ENCODE data around the gene DMBX1. TPM values are rescaled to one million over a fixed set of nuclear protein-coding genes. Genes with fewer than 3 reads are reported as not detected.

Gene DMBX1
- polyA plus RNA-seq, 1 of the 3 experiments (the other 2 are of a cell fraction), result not detected

GRCh38 chr1:46535063-46535462 lies 45.4 kb downstream of the DMBX1 start:
- H4K20me1 ChIP-seq (ENCODE audit: insufficient read depth), result no peaks in the 10 kb centered on the region
- ChIA-PET POLR2A (no interaction called here), CTCF (interaction anchor here (0.7 to 17.9 kb wide), 22 partner anchors 8 to 194 kb away, joined by 3 to 496 read pairs (median 4); no protein-coding TSS in a partner anchor)
- H3K9ac ChIP-seq, result no peak overlapping the region
- peak; percentile 63 for DNase-seq
- H3K4me1 ChIP-seq (ENCODE audit: control insufficient read depth in 1 of 2, insufficient read depth in 2 of 2, low read depth in 1 of 2, low read length in 1 of 2), result no peaks in the 10 kb centered on the region; a peak in 1 of 4 replicates
- H3K36me3 ChIP-seq (replicated peaks in 1 of 2; ENCODE audit: control insufficient read depth in 1 of 2, insufficient read depth in 2 of 2, low read length in 1 of 2), result no peaks in the 10 kb centered on the region
- no peaks in the 10 kb centered on the region for H3K79me2 ChIP-seq (ENCODE audit: insufficient read depth)
- no peak overlapping the region for H3K4me3 ChIP-seq (ENCODE audit: low read depth in 2 of 2, low read length in 1 of 2)
- H3K9me3 ChIP-seq, result no peaks in the 10 kb centered on the region
- 38% methylated on average over 1 of the region's 2 CpGs for WGBS (ENCODE audit: low lambda C conversion rate)
- no peak overlapping the region for H3K27ac ChIP-seq (ENCODE audit: low read depth in 2 of 2, low read length in 1 of 2)
- no peaks in the 10 kb centered on the region for H3K9me2 ChIP-seq
- H3K4me2 ChIP-seq, result no peak overlapping the region
- H2AFZ ChIP-seq (ENCODE audit: low read depth), result no peak overlapping the region
- TF ChIP-seq IRF3 (IDR thresholded peaks at IDR 0.05; ENCODE audit: low read depth, low read length) (no peak), SMC3 (IDR thresholded peaks at IDR 0.05; ENCODE audit: low read depth, low read length) (peak; percentile 36; the same call in 1 of the 2 replicates), FOXM1 (IDR thresholded peaks at IDR 0.05; ENCODE audit: low read depth) (no peak), CTCF (IDR thresholded peaks at IDR 0.05) (peak; percentile 53), RAD21 (IDR thresholded peaks at IDR 0.05; ENCODE audit: low read length) (peak; percentile 27; the same call in 1 of the 2 replicates), YY1 (IDR thresholded peaks at IDR 0.05; ENCODE audit: low read depth) (no peak), MEF2A (IDR thresholded peaks at IDR 0.05; ENCODE audit: borderline replicate concordance, low read depth) (no peak)
- no peaks in the 10 kb centered on the region; the same call in 1 of the 2 replicates for H3K27me3 ChIP-seq (ENCODE audit: insufficient read depth)
- H3F3A ChIP-seq (replicated peaks; ENCODE audit: insufficient read depth), result no peaks in the 10 kb centered on the region

- POLR2A ChIA-PET, result no interaction called here
- no peaks in the 10 kb centered on the region for H3K9me2 ChIP-seq
- H3K9me3 ChIP-seq, result no peaks in the 10 kb centered on the region
- H4K20me1 ChIP-seq (ENCODE audit: insufficient read depth), result no peaks in the 10 kb centered on the region
- 74% methylated on average over 1 of the region's 1 CpG for WGBS (ENCODE audit: low lambda C conversion rate)
- H2AFZ ChIP-seq (ENCODE audit: low read depth), result no peak overlapping the region
- no peak overlapping the region for H3K9ac ChIP-seq
- H3K4me2 ChIP-seq, result no peak overlapping the region
- no peaks in the 10 kb centered on the region for H3K36me3 ChIP-seq (replicated peaks in 1 of 2; ENCODE audit: control insufficient read depth in 1 of 2, insufficient read depth in 2 of 2, low read length in 1 of 2)
- no peaks in the 10 kb centered on the region for H3K79me2 ChIP-seq (ENCODE audit: insufficient read depth)
- H3K4me1 ChIP-seq (ENCODE audit: control insufficient read depth in 1 of 2, insufficient read depth in 2 of 2, low read depth in 1 of 2, low read length in 1 of 2), result no peaks in the 10 kb centered on the region; a peak in 1 of 4 replicates
- H3K27me3 ChIP-seq (ENCODE audit: insufficient read depth), result no peaks in the 10 kb centered on the region; the same call in 1 of the 2 replicates
- CTCF ChIA-PET, result interaction anchor here (1.2 to 17.9 kb wide), 7 partner anchors 8 to 129 kb away, joined by 3 to 496 read pairs (median 7); no protein-coding TSS in a partner anchor
- no peak overlapping the region for H3K4me3 ChIP-seq (ENCODE audit: low read depth in 2 of 2, low read length in 1 of 2)
- no peaks in the 10 kb centered on the region for H3F3A ChIP-seq (replicated peaks; ENCODE audit: insufficient read depth)
- TF ChIP-seq ZBTB33 (IDR thresholded peaks at IDR 0.05; ENCODE audit: borderline replicate concordance, low read depth), result no peak
- no peak for TF ChIP-seq CHD2 (IDR thresholded peaks at IDR 0.05; ENCODE audit: low read length, partially characterized antibody)
- TF ChIP-seq EP300 (IDR thresholded peaks at IDR 0.05; ENCODE audit: borderline replicate concordance in 1 of 2, low read depth in 1 of 2, low read length in 1 of 2), result no peak
- H3K27ac ChIP-seq (ENCODE audit: low read depth in 2 of 2, low read length in 1 of 2), result no peak overlapping the region
- DNase-seq, result no peak
Observed at GRCh38 chr1:46536527-46536926, 46.9 kb downstream of the DMBX1 start.
